Measurements from ENCODE around the gene SRSF8.
"Not testable (repeated sequence)": the region's sequence is repeated elsewhere in the genome, so short reads cannot be mapped to it uniquely, and the experiment has no call there.

The SRSF8 gene

GRCh38 chr11:95097209-95097608 is 30.5 kb downstream of the SRSF8 start:
- DNase-seq (ENCODE audit: low read depth), result no peak

- DNase-seq (ENCODE audit: low read depth), result no peak
Measured at GRCh38 chr11:95098826-95099225, 32.1 kb downstream of the SRSF8 start.

- DNase-seq (ENCODE audit: low read depth), result no peak
Measured at GRCh38 chr11:95100191-95100648, 33.5 kb downstream of the SRSF8 start.

- no peak for DNase-seq (ENCODE audit: low read depth)
Measured at GRCh38 chr11:95100856-95101507, 34.3 kb downstream of the SRSF8 start.

GRCh38 chr11:95101935-95102334 is 35.2 kb downstream of the SRSF8 start:
- no peak for DNase-seq (ENCODE audit: low read depth)

GRCh38 chr11:95102733-95103132 is 36.0 kb downstream of the SRSF8 start:
- no peak for DNase-seq (ENCODE audit: low read depth)

GRCh38 chr11:95103701-95104100 is 37.0 kb downstream of the SRSF8 start:
- DNase-seq (ENCODE audit: low read depth), result no peak

- DNase-seq (ENCODE audit: low read depth), result no peak
Measured at GRCh38 chr11:95104121-95104830, 37.6 kb downstream of the SRSF8 start.

- DNase-seq (ENCODE audit: low read depth), result no peak
Measured at GRCh38 chr11:95104856-95105255, 38.1 kb downstream of the SRSF8 start.

- DNase-seq (ENCODE audit: low read depth), result no peak
Measured at GRCh38 chr11:95108159-95108611, 41.5 kb downstream of the SRSF8 start.

- peak; percentile 30 for DNase-seq (ENCODE audit: low read depth)
Measured at GRCh38 chr11:95108671-95109551, 42.2 kb downstream of the SRSF8 start.

GRCh38 chr11:95111471-95111870 is 44.8 kb downstream of the SRSF8 start:
- DNase-seq (ENCODE audit: low read depth), result not testable (repeated sequence)

GRCh38 chr11:95111923-95112540 is 45.3 kb downstream of the SRSF8 start:
- DNase-seq (ENCODE audit: low read depth), result no peak

GRCh38 chr11:95115597-95115996 is 48.9 kb downstream of the SRSF8 start:
- DNase-seq (ENCODE audit: low read depth), result no peak

GRCh38 chr11:95119361-95120060 is 52.8 kb downstream of the SRSF8 start:
- DNase-seq (ENCODE audit: low read depth), result no peak

Data from HS-27A (cell line).